Cardiac muscle cell (in vitro differentiated cells and primary cell): Measurements from ENCODE around the gene PLBD2. TPM values are rescaled to one million over a fixed set of nuclear protein-coding genes. Genes with fewer than 3 reads are reported as not detected.

Experiments
- DNase-seq, 2 donors: peaks; one replicate each; pipeline versions ENCODE4 v3.0.0 to v3.0.0-alpha.2; 2010 to 2017; ENCODE audit warnings: low read depth in 1 of 2, low spot score in 1 of 2
- H3K27ac ChIP-seq: fragments of 200-600 bp; sonication (generic); 2 replicates; pipeline ENCODE4 v1.5.1; 2016
- H3K27me3 ChIP-seq: fragments of 200-600 bp; sonication (generic); 2 replicates; pipeline ENCODE4 v1.6.0; 2016; ENCODE audit warnings: control low read depth
- H3K36me3 ChIP-seq: fragments of 200-600 bp; sonication (generic); 2 replicates; pipeline ENCODE4 v1.5.1; 2016; ENCODE audit warnings: control low read depth
- H3K4me1 ChIP-seq: fragments of 200-600 bp; sonication (generic); 2 replicates; pipeline ENCODE4 v1.8.1; 2017; ENCODE audit warnings: low read depth, mild to moderate bottlenecking, mixed run types
- H3K4me3 ChIP-seq: fragments of 200-600 bp; sonication (generic); 2 replicates; pipeline ENCODE4 v1.5.1; 2016; ENCODE audit warnings: mild to moderate bottlenecking
- H3K9me3 ChIP-seq: fragments of 200-600 bp; sonication (generic); 2 replicates; pipeline ENCODE4 v1.5.1; 2017; ENCODE audit warnings: low read depth, mild to moderate bottlenecking, control low read depth
- CTCF ChIP-seq: IDR thresholded peaks from 2 replicates; pipeline ENCODE4 v1.5.1; 2012; ENCODE audit warnings: low read depth, mild to moderate bottlenecking, low read length
- polyA plus RNA-seq: library from polyadenylated mRNA; unstranded; fragments of >200 nt; fragmentation: Nextera tagmentation; extraction: Ambion mirVana; gene quantifications from 2 replicates; pipeline ENCODE4 v1.2.1, GENCODE V29; 2016
- total RNA-seq: library from RNA; depleted of rRNA; stranded (reverse); fragments of >200 nt; gene quantifications from 2 replicates; pipeline ENCODE4 v1.2.3, GENCODE V29; 2016

The PLBD2 gene
- total and polyA plus RNA-seq, 2 experiments from 2014 or later, result 11.7 to 17.3 TPM

GRCh38 chr12:113398346-113399290, 40.2 kb downstream of the PLBD2 start:
- no peak for DNase-seq
- Histone ChIP-seq H3K9me3 (no peaks in the 10 kb centered on the region), H3K4me3 (no peak overlapping the region), H3K27me3 (peaks cover 3% of the 10 kb centered on the region), H3K27ac (no peak overlapping the region), H3K4me1 (no peaks in the 10 kb centered on the region), H3K36me3 (no peaks in the 10 kb centered on the region)
- TF ChIP-seq CTCF, result no peak

GRCh38 chr12:113399490-113399889, 41.1 kb downstream of the PLBD2 start:
- Histone ChIP-seq H3K9me3 (no peaks in the 10 kb centered on the region), H3K27me3 (peaks cover 3% of the 10 kb centered on the region), H3K4me1 (no peaks in the 10 kb centered on the region), H3K4me3 (no peak overlapping the region), H3K27ac (no peak overlapping the region), H3K36me3 (no peaks in the 10 kb centered on the region)
- TF ChIP-seq CTCF, result no peak
- no peak for DNase-seq

- Histone ChIP-seq H3K36me3 (no peaks in the 10 kb centered on the region), H3K9me3 (no peaks in the 10 kb centered on the region), H3K27me3 (peaks cover 3% of the 10 kb centered on the region), H3K4me1 (no peaks in the 10 kb centered on the region), H3K4me3 (no peak overlapping the region), H3K27ac (no peak overlapping the region)
- no peak for DNase-seq
- no peak for TF ChIP-seq CTCF
Measured at GRCh38 chr12:113400362-113400761, 42.0 kb downstream of the PLBD2 start.

GRCh38 chr12:113401066-113402000, 42.9 kb downstream of the PLBD2 start:
- no peak overlapping the region for H3K27ac ChIP-seq
- H3K4me3 ChIP-seq, result no peak overlapping the region
- no peak for DNase-seq
- no peaks in the 10 kb centered on the region for H3K9me3 ChIP-seq
- H3K36me3 ChIP-seq, result no peaks in the 10 kb centered on the region
- peaks cover 3% of the 10 kb centered on the region for H3K27me3 ChIP-seq
- no peaks in the 10 kb centered on the region for H3K4me1 ChIP-seq
- TF ChIP-seq CTCF, result no peak

GRCh38 chr12:113402586-113403260, 44.3 kb downstream of the PLBD2 start:
- no peak for DNase-seq
- Histone ChIP-seq H3K27ac (no peak overlapping the region), H3K9me3 (no peaks in the 10 kb centered on the region), H3K36me3 (no peaks in the 10 kb centered on the region), H3K27me3 (no peaks in the 10 kb centered on the region), H3K4me3 (no peak overlapping the region), H3K4me1 (no peaks in the 10 kb centered on the region)
- no peak for TF ChIP-seq CTCF
